Gastroesophageal sphincter (tissue), 4 donors: ENCODE results near the gene NT5M. TPM values are rescaled to one million over a fixed set of nuclear protein-coding genes. Genes with fewer than 3 reads are reported as not detected.

Experiments used
- ATAC-seq: fragments of 150-250 bp; one replicate; pipeline ENCODE4 v1.9.1; 2016; ENCODE audit warnings: mild to moderate bottlenecking, moderate library complexity
- H3K27ac ChIP-seq, 4 donors: fragments of 200-600 bp; sonication (generic) in 3 of 4; 1 replicate in 3 of 4; 2 replicates in 1 of 4; pipeline ENCODE4 v1.5.1; 2016 to 2019
- H3K27me3 ChIP-seq: fragments of 200-600 bp; sonication (generic); one replicate; pipeline ENCODE4 v1.5.1; 2019
- H3K36me3 ChIP-seq, 2 donors: fragments of 200-600 bp; sonication (generic); one replicate each; pipeline ENCODE4 v1.5.1; 2019; ENCODE audit warnings: control low read depth in 1 of 2
- H3K4me1 ChIP-seq, 3 donors: fragments of 200-600 bp; sonication (generic); 1 replicate in 2 of 3; 2 replicates in 1 of 3; pipeline ENCODE4 v1.5.1; 2016 to 2019; ENCODE audit warnings: control low read depth in 2 of 3
- H3K4me3 ChIP-seq, 2 donors: fragments of 200-600 bp; sonication (generic); one replicate each; pipeline ENCODE4 v1.5.1; 2019; ENCODE audit warnings: mild to moderate bottlenecking in 1 of 2, moderate library complexity in 1 of 2
- H3K9me3 ChIP-seq, 3 donors: fragments of 200-600 bp; sonication (generic); one replicate each; pipeline ENCODE4 v1.5.1; 2017 to 2019; ENCODE audit warnings: control low read depth in 2 of 3
- CTCF ChIP-seq, 4 experiments: fragments of 200-600 bp in 2 of 4; fragments of 450-650 bp in 2 of 4; sonication (generic) in 1 of 4; IDR thresholded peaks; one replicate each; pipeline ENCODE4 v1.5.1; 2017 to 2019; ENCODE audit warnings: antibody characterized with exemption in 4 of 4, mild to moderate bottlenecking in 2 of 4, moderate library complexity in 2 of 4
- EP300 ChIP-seq: sonication (generic); formaldehyde crosslinking; IDR thresholded peaks from one replicate; pipeline ENCODE4 v1.6.1; 2017; ENCODE audit warnings: antibody characterized with exemption, mild to moderate bottlenecking
- POLR2A ChIP-seq, 2 donors: fragments of 450-650 bp; IDR thresholded peaks; one replicate each; pipeline ENCODE4 v1.6.1; 2017; ENCODE audit warnings: antibody characterized with exemption in 2 of 2, mild to moderate bottlenecking in 2 of 2, moderate library complexity in 1 of 2
- POLR2AphosphoS5 ChIP-seq: sonication (generic); formaldehyde crosslinking; IDR thresholded peaks from one replicate; pipeline ENCODE4 v1.6.1; 2017; ENCODE audit warnings: antibody characterized with exemption
- WGBS, 2 donors: methylation state at CpG; one replicate each; pipeline ENCODE4 v1.1.5; 2018; ENCODE audit warnings: low coverage in 1 of 2; 5-methylcytosine and 5-hydroxymethylcytosine counted together
- total RNA-seq, 4 donors: library from RNA; depleted of rRNA; stranded (reverse); fragments of >200 nt; gene quantifications; one replicate each; pipeline ENCODE4 v1.1.0, GENCODE V29; 2016

Gene NT5M
- total RNA-seq, 4 donors from 2014 or later = 2.3 to 9.0 (median 4.5) TPM

GRCh38 chr17:17313350-17313991 is 10.3 kb downstream of the NT5M start:
- TF ChIP-seq POLR2A (IDR thresholded peaks at IDR 0.05) = no peak
- TF ChIP-seq CTCF (IDR thresholded peaks at IDR 0.05) = peak in 2 of 4 experiments; percentile 23 to 46
- ATAC-seq = no peak
- H3K27ac ChIP-seq = no peak overlapping the region
- no peaks in the 10 kb centered on the region for H3K4me1 ChIP-seq
- peaks cover 0 to 46% of the 10 kb centered on the region in 2 donors for H3K36me3 ChIP-seq
- WGBS, 2 donors = 66 to 68% methylated on average over 3 to 10 of the region's 12 CpGs
- H3K9me3 ChIP-seq = no peaks in the 10 kb centered on the region
- no peak overlapping the region for H3K4me3 ChIP-seq
- H3K27me3 ChIP-seq = no peaks in the 10 kb centered on the region

GRCh38 chr17:17314501-17315071 is 11.4 kb downstream of the NT5M start:
- H3K27me3 ChIP-seq = no peaks in the 10 kb centered on the region
- no peak for ATAC-seq
- H3K4me3 ChIP-seq = no peak overlapping the region
- no peaks in the 10 kb centered on the region for H3K4me1 ChIP-seq
- peaks cover 0 to 37% of the 10 kb centered on the region in 2 donors for H3K36me3 ChIP-seq
- H3K9me3 ChIP-seq = no peaks in the 10 kb centered on the region
- WGBS, 2 donors = 59 to 60% methylated on average over 3 to 4 of the region's 5 CpGs
- no peak for TF ChIP-seq EP300
- no peak for TF ChIP-seq POLR2AphosphoS5
- no peak for TF ChIP-seq POLR2A (IDR thresholded peaks at IDR 0.05)
- no peak overlapping the region for H3K27ac ChIP-seq

DNA sequence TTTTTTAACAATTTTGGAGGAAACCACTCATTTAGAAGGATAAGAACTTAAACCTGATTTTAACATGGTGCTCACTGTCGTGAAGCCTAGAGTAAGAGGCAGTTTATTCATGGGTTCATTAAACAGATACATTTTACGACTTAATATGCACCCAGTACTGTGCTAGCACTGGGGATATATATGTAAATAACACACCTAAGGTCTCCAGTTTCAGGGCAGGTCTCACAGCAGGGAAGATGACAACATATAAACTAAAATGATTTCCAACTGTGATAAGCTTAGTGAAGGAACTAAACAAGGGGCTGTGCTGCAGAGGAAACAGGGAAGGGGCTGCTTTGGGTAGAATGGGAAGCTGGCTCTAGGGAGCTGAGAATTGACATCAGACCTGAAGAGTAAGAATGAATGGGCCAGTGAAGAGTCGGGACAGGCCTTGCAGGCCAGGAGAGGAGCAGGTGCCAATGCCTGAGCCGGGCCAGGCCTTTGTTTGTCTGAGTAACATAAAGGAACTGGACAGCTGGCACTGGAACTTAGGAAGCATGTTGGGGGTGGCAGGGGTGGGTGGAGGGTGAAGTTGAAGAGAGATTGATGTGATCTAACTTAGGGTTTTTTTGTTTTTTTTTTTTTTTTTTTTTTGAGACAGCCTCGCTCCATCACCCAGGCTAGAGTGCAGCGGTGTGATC is 12.1 kb downstream of the NT5M start:
- H3K9me3 ChIP-seq = no peaks in the 10 kb centered on the region
- TF ChIP-seq POLR2A (IDR thresholded peaks at IDR 0.05) = no peak
- no peak for TF ChIP-seq EP300
- TF ChIP-seq CTCF (IDR thresholded peaks at IDR 0.05) = no peak
- WGBS, 2 donors = 88 to 91% methylated on average over 4 to 6 of the region's 6 CpGs

DNA sequence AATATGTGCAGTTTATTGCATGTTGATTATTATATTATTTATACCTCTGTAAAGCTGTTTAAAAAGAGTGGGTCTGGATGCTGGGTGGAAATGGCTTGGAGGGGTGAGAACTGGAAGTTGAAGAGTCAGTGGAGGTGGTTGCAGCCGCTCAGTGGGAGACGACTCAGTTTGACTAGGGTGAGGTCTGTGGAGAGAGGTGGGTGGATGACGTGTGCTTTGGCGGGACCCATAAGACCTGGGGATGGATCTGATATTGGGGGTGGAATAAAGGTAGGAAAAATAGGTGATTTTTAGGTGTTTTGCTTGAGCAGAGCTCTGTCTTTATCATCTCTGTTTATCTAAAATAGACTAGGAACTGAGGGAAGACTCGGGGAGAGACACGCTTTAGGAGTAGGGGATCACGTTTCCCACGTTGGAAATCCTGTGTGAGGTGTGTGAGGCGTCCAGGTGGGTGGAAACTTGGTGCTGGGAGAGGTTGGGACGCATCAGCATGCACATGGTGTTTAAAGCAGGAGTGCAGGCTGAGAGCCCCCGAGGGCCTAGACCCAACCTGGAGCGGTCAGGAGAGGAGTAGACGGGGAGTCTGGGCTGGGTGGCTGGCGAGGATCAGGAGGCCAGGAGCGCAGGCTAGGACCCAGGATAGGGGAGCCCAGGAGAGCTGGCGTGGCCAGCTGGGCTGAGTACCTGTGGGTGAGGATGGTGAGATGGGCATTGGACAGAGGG is 17.2 kb downstream of the NT5M start:
- Histone ChIP-seq H3K4me3 (no peak overlapping the region), H3K36me3 (peaks cover 0 to 28% of the 10 kb centered on the region in 2 donors), H3K9me3 (no peaks in the 10 kb centered on the region), H3K27ac (no peak overlapping the region), H3K27me3 (no peaks in the 10 kb centered on the region), H3K4me1 (no peaks in the 10 kb centered on the region)
- no peak for ATAC-seq
- WGBS, 2 donors = 87% methylated on average over 3 to 16 of the region's 16 CpGs
- TF ChIP-seq POLR2A (IDR thresholded peaks at IDR 0.05) (no peak), POLR2AphosphoS5 (no peak), EP300 (no peak), CTCF (IDR thresholded peaks at IDR 0.05) (no peak)

More for the DNA sequence above, 12.1 kb downstream of the NT5M start:
- Histone ChIP-seq H3K27me3 (no peaks in the 10 kb centered on the region), H3K4me3 (no peak overlapping the region), H3K36me3 (peaks cover 0 to 32% of the 10 kb centered on the region in 2 donors), H3K27ac (no peak overlapping the region), H3K4me1 (no peaks in the 10 kb centered on the region)
- no peak for ATAC-seq

DNA sequence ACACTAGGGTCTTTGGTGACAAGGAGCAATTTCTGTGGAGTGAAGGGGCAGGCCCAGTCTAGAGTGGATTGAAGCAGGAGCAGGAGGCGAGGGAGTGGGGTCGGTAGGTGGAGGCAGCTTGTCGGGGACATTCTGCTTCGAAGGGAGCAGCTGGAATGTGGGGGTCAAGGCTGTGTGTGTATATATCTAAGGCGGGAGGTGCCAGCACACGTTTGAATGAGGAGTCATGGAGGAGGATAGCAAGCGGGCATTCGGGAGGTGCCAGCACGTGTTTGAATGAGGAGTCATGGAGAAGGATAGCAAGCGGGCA is 17.7 kb downstream of the NT5M start:
- H3K36me3 ChIP-seq = peaks cover 0 to 33% of the 10 kb centered on the region in 2 donors
- H3K4me1 ChIP-seq = no peaks in the 10 kb centered on the region
- H3K9me3 ChIP-seq = no peaks in the 10 kb centered on the region
- no peak for ATAC-seq
- TF ChIP-seq POLR2A (IDR thresholded peaks at IDR 0.05) (no peak), POLR2AphosphoS5 (no peak), CTCF (IDR thresholded peaks at IDR 0.05) (no peak), EP300 (no peak)
- WGBS, 2 donors = 82 to 85% methylated on average over 9 to 10 of the region's 10 CpGs
- H3K4me3 ChIP-seq = no peak overlapping the region
- H3K27ac ChIP-seq = no peak overlapping the region
- no peaks in the 10 kb centered on the region for H3K27me3 ChIP-seq
